ENCODE data around the gene LBX2.

DNA sequence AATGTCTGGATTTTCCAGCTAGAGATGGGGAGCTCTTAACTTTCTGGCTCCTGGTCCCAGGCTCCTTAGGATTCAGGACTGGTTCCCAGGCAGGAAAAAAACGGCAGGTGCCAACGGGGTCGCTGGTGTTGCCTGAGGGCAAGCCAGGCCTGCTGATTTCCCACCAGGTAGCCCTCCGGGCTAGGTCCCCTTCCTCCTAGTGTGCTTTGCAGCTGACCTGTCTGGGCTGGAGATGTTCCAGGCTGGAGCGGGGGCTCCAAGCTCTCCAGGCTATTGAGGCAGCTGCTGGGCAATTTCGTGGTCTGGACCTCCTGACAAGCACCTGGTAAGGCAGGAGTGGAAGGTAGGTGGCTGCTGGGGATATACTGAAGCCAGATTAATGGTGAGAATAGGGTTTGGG is 24.9 kb downstream of the LBX2 start:
- TF ChIP-seq, protein P1, sequence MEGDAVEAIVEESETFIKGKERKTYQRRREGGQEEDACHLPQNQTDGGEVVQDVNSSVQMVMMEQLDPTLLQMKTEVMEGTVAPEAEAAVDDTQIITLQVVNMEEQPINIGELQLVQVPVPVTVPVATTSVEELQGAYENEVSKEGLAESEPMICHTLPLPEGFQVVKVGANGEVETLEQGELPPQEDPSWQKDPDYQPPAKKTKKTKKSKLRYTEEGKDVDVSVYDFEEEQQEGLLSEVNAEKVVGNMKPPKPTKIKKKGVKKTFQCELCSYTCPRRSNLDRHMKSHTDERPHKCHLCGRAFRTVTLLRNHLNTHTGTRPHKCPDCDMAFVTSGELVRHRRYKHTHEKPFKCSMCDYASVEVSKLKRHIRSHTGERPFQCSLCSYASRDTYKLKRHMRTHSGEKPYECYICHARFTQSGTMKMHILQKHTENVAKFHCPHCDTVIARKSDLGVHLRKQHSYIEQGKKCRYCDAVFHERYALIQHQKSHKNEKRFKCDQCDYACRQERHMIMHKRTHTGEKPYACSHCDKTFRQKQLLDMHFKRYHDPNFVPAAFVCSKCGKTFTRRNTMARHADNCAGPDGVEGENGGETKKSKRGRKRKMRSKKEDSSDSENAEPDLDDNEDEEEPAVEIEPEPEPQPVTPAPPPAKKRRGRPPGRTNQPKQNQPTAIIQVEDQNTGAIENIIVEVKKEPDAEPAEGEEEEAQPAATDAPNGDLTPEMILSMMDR (conservative IDR thresholded peaks at IDR 0.05 in 1 of 2, IDR thresholded peaks at IDR 0.05 in 1 of 2; ENCODE audit: low read depth in 1 of 2, low read length in 2 of 2) = no peak
- TF ChIP-seq EZH2 (IDR thresholded peaks at IDR 0.05; ENCODE audit: low read length, missing control alignments) = no peak
